ENCODE data around the gene IQSEC1.

GRCh38 chr3:13053893-13054292 lies 19.3 kb downstream of the IQSEC1 start:
- TF ChIP-seq CTCF (IDR thresholded peaks at IDR 0.05) (no peak), POLR2A (IDR thresholded peaks at IDR 0.05) (no peak)

Data from lower leg skin (tissue), 3 donors.